ENCODE results near the gene IGF2BP2. TPM values are rescaled to one million over a fixed set of nuclear protein-coding genes. Genes with fewer than 3 reads are reported as not detected.

The IGF2BP2 gene
- total RNA-seq, 1 experiment from 2014 or later, result 97.8 TPM

GRCh38 chr3:185729337-185730055 lies 95.3 kb downstream of the IGF2BP2 start:
- Histone ChIP-seq H3K36me3 (ENCODE audit: control insufficient read depth, insufficient read depth, low read length) (no peaks in the 10 kb centered on the region), H3K9me3 (ENCODE audit: control insufficient read depth, insufficient read depth, low read depth, low read length) (no peaks in the 10 kb centered on the region), H3K27me3 (ENCODE audit: control insufficient read depth, insufficient read depth, low read length) (no peaks in the 10 kb centered on the region), H3K4me3 (ENCODE audit: low read depth in 2 of 2, low read length in 2 of 2) (no peak overlapping the region), H3K27ac (ENCODE audit: low read length) (peak overlapping the region; percentile 40; the same call in 1 of the 2 replicates), H3K4me1 (ENCODE audit: control insufficient read depth, insufficient read depth, low read length) (peaks cover 61% of the 10 kb centered on the region)
- ChIA-PET CTCF (interaction anchor here (0.6 to 1.1 kb wide), 4 partner anchors 46 to 214 kb away, joined by 3 to 4 read pairs (median 3); no protein-coding TSS in a partner anchor), POLR2A (no interaction called here)
- BruUV-seq (replicated peaks), result TSS peak; percentile 2
- peak; percentile 92 for DNase-seq (ENCODE audit: low read depth, low spot score)
- TF ChIP-seq TCF7L2 (IDR thresholded peaks at IDR 0.05; ENCODE audit: low read depth, low read length) (no peak), POLR2AphosphoS5 (IDR thresholded peaks at IDR 0.05; ENCODE audit: low read depth, low read length) (no peak), CTCF (IDR thresholded peaks at IDR 0.05) (no peak)
- ATAC-seq, result peak; percentile 24; the same call in 1 of the 2 replicates
- in situ Hi-C loops (cut with HindIII; ENCODE audit: low pct_unique_long_range_greater_than_20kb, low sequenced_read_pairs) (no loop called here), intact Hi-C loops (cut with micrococcal nuclease; ENCODE audit: unreplicated experiment) (loop anchor here (5.0 kb wide), 1 partner anchor 52 kb away; no protein-coding TSS in a partner anchor)

- ATAC-seq (0 out of 2 replicates have a peak, but pooled peaks have one; percentile 44), DNase-seq (ENCODE audit: low read depth, low spot score) (no peak)
- Histone ChIP-seq H3K27ac (ENCODE audit: low read length) (peak overlapping the region; percentile 67), H3K27me3 (ENCODE audit: control insufficient read depth, insufficient read depth, low read length) (no peaks in the 10 kb centered on the region), H3K36me3 (ENCODE audit: control insufficient read depth, insufficient read depth, low read length) (no peaks in the 10 kb centered on the region), H3K4me1 (ENCODE audit: control insufficient read depth, insufficient read depth, low read length) (peaks cover 54% of the 10 kb centered on the region), H3K4me3 (ENCODE audit: low read depth in 2 of 2, low read length in 2 of 2) (no peak overlapping the region), H3K9me3 (ENCODE audit: control insufficient read depth, insufficient read depth, low read depth, low read length) (no peaks in the 10 kb centered on the region)
- intact Hi-C loops (cut with micrococcal nuclease; ENCODE audit: unreplicated experiment), result no loop called here
- no TSS peak for BruUV-seq (replicated peaks)
- TF ChIP-seq TCF7L2 (IDR thresholded peaks at IDR 0.05; ENCODE audit: low read depth, low read length), result no peak
- no peak for TF ChIP-seq CTCF (IDR thresholded peaks at IDR 0.05)
- no peak for TF ChIP-seq SIN3A (IDR thresholded peaks at IDR 0.05; ENCODE audit: borderline replicate concordance, insufficient read depth, low read depth, low read length)
- no peak for TF ChIP-seq REST (IDR thresholded peaks at IDR 0.05; ENCODE audit: insufficient read depth in 1 of 2, low read depth in 2 of 2, low read length in 1 of 2)
- no peak for TF ChIP-seq POLR2AphosphoS5 (IDR thresholded peaks at IDR 0.05; ENCODE audit: low read depth, low read length)
- ChIA-PET CTCF (interaction anchor here (0.6 to 1.1 kb wide), 3 partner anchors 102 to 215 kb away, joined by 3 read pairs; no protein-coding TSS in a partner anchor), POLR2A (interaction anchor here (0.5 kb wide), 1 partner anchor 174 kb away, joined by 4 read pairs; no protein-coding TSS in a partner anchor)
- in situ Hi-C loops (cut with HindIII; ENCODE audit: low pct_unique_long_range_greater_than_20kb, low sequenced_read_pairs), result no loop called here
Observed at GRCh38 chr3:185728630-185729336, 96.1 kb downstream of the IGF2BP2 start.
